GM19099 (cell line): ENCODE measurements around the gene LRRTM4.

Source experiments
- POLR2A ChIP-seq: IDR thresholded peaks from 3 replicates; pipeline ENCODE4 v1.6.1; 2011; ENCODE audit warnings: low read depth; ENCODE audit not compliant: insufficient read length; ENCODE audit errors: extremely low read depth

Gene LRRTM4

GRCh38 chr2:77309725-77310124 lies 212.5 kb downstream of the LRRTM4 start:
- TF ChIP-seq POLR2A = no peak

GRCh38 chr2:77301441-77301840 lies 220.7 kb downstream of the LRRTM4 start:
- no peak for TF ChIP-seq POLR2A

GRCh38 chr2:77296791-77297190 lies 225.4 kb downstream of the LRRTM4 start:
- no peak for TF ChIP-seq POLR2A

GRCh38 chr2:77294474-77294873 lies 227.7 kb downstream of the LRRTM4 start:
- no peak for TF ChIP-seq POLR2A

- TF ChIP-seq POLR2A = no peak
Observed at GRCh38 chr2:77284353-77284752, 237.8 kb downstream of the LRRTM4 start.

- TF ChIP-seq POLR2A = no peak
Observed at GRCh38 chr2:77271262-77271661, 250.9 kb downstream of the LRRTM4 start.

- no peak for TF ChIP-seq POLR2A
Observed at GRCh38 chr2:77270433-77270832, 251.7 kb downstream of the LRRTM4 start.

- TF ChIP-seq POLR2A = no peak
Observed at GRCh38 chr2:77268626-77269025, 253.6 kb downstream of the LRRTM4 start.

GRCh38 chr2:77232909-77233425 lies 289.2 kb downstream of the LRRTM4 start:
- no peak for TF ChIP-seq POLR2A

- TF ChIP-seq POLR2A = no peak
Observed at GRCh38 chr2:77228391-77228790, 293.8 kb downstream of the LRRTM4 start.

GRCh38 chr2:77210725-77211124 lies 311.5 kb downstream of the LRRTM4 start:
- no peak for TF ChIP-seq POLR2A

GRCh38 chr2:77207331-77207730 lies 314.8 kb downstream of the LRRTM4 start:
- TF ChIP-seq POLR2A = no peak

- no peak for TF ChIP-seq POLR2A
Observed at GRCh38 chr2:77201755-77202154, 320.4 kb downstream of the LRRTM4 start.

GRCh38 chr2:77199411-77199810 lies 322.8 kb downstream of the LRRTM4 start:
- TF ChIP-seq POLR2A = no peak

GRCh38 chr2:77193858-77194448 lies 328.2 kb downstream of the LRRTM4 start:
- no peak for TF ChIP-seq POLR2A

GRCh38 chr2:77192811-77193289 lies 329.3 kb downstream of the LRRTM4 start:
- no peak for TF ChIP-seq POLR2A

GRCh38 chr2:77191665-77192064 lies 330.5 kb downstream of the LRRTM4 start:
- TF ChIP-seq POLR2A = no peak
